ENCODE measurements around the gene CDR2. TPM values are rescaled to one million over a fixed set of nuclear protein-coding genes. Genes with fewer than 3 reads are reported as not detected.
A peak's percentile ranks its signal among the peaks of the same experiment; 100 is the strongest.

Gene CDR2
- 6.8 TPM for total RNA-seq
- long read RNA-seq, transcript CDR2-201 (5 exons, 2,702 nt): major isoform, 13 of 17 reads
- long read RNA-seq, partial matches to known transcripts: 0 of 17 reads
- long read RNA-seq, other reads (novel, unspliced or antisense): 3 of 17 reads

DNA sequence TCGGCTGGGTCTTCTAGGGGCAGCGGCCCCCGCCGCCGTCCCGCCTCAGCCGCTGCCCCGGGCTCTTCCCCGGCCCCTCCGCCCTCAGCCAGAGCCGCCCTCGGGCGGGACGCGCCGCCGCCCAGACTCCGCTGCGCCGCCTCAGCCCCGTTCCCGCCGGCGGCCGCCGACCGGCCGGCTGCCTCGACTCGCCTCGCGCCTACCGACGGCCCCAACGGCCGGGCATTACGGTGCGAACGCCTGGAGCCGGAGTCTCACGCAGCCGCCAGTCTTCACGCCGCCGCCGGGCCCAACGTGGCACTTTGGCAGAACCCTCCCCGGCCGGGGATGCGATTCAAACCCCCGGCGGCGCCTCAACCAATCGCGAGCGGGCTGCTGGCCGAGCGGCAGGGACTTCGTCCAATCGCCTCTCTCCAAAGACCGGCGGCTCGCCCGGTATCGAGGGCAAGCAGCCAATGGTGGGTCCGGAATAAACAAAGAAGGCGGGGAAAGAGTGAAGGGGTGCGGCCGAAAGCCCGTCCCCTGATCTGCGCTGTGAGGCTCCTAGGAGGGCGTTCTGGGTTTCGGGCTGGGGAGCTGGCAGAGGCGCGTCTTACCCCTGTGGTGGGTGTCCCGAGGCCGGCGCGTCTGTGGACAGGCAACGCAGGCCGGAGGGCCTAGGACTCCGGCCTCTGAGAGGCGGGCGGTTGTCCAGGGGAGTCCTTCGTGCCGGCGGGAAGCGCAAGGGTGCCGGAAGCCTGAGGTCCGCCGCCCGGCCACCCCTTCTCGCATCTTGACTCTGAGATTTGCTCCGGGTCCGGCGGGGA, at the start of gene CDR2:
CDR2 (minus strand) TSS at position 309 of the 806 bp plus-strand sequence. CDS start 310 bp downstream, outside the sequence.
- peak; percentile 98 for DNase-seq
- H3K27ac ChIP-seq (replicated peaks): peak within 1 kb of the TSS; percentile 84
- intact Hi-C loops (cut with micrococcal nuclease): no loop called here
- H3K4me1 ChIP-seq: peaks cover 52% of the 10 kb centered on the region
- TF ChIP-seq, protein P1, sequence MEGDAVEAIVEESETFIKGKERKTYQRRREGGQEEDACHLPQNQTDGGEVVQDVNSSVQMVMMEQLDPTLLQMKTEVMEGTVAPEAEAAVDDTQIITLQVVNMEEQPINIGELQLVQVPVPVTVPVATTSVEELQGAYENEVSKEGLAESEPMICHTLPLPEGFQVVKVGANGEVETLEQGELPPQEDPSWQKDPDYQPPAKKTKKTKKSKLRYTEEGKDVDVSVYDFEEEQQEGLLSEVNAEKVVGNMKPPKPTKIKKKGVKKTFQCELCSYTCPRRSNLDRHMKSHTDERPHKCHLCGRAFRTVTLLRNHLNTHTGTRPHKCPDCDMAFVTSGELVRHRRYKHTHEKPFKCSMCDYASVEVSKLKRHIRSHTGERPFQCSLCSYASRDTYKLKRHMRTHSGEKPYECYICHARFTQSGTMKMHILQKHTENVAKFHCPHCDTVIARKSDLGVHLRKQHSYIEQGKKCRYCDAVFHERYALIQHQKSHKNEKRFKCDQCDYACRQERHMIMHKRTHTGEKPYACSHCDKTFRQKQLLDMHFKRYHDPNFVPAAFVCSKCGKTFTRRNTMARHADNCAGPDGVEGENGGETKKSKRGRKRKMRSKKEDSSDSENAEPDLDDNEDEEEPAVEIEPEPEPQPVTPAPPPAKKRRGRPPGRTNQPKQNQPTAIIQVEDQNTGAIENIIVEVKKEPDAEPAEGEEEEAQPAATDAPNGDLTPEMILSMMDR (IDR thresholded peaks at IDR 0.05; ENCODE audit: borderline replicate concordance): no peak
- no peaks in the 10 kb centered on the region for H3K9me3 ChIP-seq (replicated peaks)
- H3K4me3 ChIP-seq: peak within 1 kb of the TSS; percentile 89
- no peaks in the 10 kb centered on the region for H3K36me3 ChIP-seq
- no peaks in the 10 kb centered on the region for H3K27me3 ChIP-seq (ENCODE audit: low read depth)

DNA sequence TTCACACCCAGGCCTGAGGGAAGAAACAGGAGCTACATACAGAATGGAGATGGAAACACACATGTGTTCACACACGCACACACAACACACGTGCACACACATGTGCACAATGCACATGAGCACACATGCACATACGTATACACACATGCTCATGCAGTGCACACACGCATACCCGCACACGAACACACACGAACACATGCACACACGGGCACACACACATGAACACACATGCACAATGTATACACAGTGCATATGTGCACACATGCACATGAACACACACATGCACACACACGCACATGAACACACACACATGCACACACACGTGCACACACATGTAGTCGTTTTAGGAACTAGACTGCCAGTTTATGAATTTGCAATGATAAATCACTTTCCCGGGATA, 49.3 kb upstream of the CDR2 start:
- H3K27ac ChIP-seq (replicated peaks): no peak overlapping the region
- intact Hi-C loops (cut with micrococcal nuclease): no loop called here
- H3K27me3 ChIP-seq (ENCODE audit: low read depth): no peaks in the 10 kb centered on the region
- H3K4me3 ChIP-seq: no peak overlapping the region
- H3K36me3 ChIP-seq: peaks cover 59% of the 10 kb centered on the region
- no peak for DNase-seq
- TF ChIP-seq, protein P1 (IDR thresholded peaks at IDR 0.05; ENCODE audit: borderline replicate concordance): no peak
- H3K9me3 ChIP-seq (replicated peaks): no peaks in the 10 kb centered on the region
- H3K4me1 ChIP-seq: peaks cover 16% of the 10 kb centered on the region

DNA sequence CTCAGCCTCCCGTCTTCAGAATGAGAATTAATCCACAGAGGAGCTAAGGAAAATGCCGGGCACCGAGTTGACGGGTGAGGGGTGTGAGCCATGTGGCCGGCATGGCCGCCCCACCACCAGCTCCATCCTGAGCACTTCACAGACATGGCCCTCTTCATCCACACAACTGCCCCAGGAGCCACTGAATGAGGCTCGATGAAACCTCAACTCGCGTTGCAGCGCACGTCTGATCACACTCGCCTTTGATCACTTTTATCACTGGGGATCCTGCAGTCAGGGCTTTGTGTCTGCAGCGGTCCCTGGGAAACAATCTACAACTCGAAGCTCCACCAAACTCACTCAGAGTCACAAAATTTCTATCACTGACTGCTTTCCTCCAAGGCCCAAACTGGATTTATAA, 46.7 kb upstream of the CDR2 start:
- H3K9me3 ChIP-seq (replicated peaks): no peaks in the 10 kb centered on the region
- TF ChIP-seq, protein P1 (IDR thresholded peaks at IDR 0.05; ENCODE audit: borderline replicate concordance): no peak
- no peak overlapping the region for H3K27ac ChIP-seq (replicated peaks)
- no peaks in the 10 kb centered on the region for H3K27me3 ChIP-seq (ENCODE audit: low read depth)
- DNase-seq: no peak
- H3K36me3 ChIP-seq: peaks cover 43% of the 10 kb centered on the region
- no peak overlapping the region for H3K4me3 ChIP-seq
- H3K4me1 ChIP-seq: peaks cover 16% of the 10 kb centered on the region
- intact Hi-C loops (cut with micrococcal nuclease): no loop called here

DNA sequence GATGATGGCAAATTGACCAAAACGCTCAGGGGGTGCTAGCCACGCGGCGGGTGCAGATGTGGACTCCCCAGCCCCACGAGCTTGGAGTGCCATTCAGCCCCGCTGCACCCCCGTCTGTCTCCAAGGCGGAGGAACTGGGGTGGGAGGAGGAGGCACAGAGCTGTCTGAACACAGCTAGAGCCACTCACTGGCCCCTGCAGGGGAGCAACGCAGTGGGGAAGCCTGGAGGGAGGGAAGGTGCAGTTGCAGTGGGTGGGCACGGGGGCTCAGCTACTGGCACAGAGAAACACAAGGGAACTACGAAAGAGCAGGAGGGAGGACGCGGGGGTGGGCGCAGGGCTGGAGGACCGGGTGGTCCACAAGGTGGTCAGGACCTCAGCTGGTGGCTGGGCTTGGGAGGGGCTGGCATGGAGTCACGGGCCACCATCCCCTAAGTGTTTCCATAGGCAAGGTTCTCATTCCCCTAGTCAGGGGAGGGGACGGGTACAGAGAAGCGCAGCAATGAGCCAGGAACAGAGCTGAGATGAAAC, 46.3 kb upstream of the CDR2 start:
- no peak for DNase-seq
- TF ChIP-seq, protein P1 (IDR thresholded peaks at IDR 0.05; ENCODE audit: borderline replicate concordance): no peak
- Histone ChIP-seq H3K36me3 (peaks cover 45% of the 10 kb centered on the region), H3K27ac (replicated peaks) (no peak overlapping the region), H3K4me3 (no peak overlapping the region), H3K9me3 (replicated peaks) (no peaks in the 10 kb centered on the region), H3K27me3 (ENCODE audit: low read depth) (no peaks in the 10 kb centered on the region), H3K4me1 (peaks cover 16% of the 10 kb centered on the region)
- intact Hi-C loops (cut with micrococcal nuclease): no loop called here

DNA sequence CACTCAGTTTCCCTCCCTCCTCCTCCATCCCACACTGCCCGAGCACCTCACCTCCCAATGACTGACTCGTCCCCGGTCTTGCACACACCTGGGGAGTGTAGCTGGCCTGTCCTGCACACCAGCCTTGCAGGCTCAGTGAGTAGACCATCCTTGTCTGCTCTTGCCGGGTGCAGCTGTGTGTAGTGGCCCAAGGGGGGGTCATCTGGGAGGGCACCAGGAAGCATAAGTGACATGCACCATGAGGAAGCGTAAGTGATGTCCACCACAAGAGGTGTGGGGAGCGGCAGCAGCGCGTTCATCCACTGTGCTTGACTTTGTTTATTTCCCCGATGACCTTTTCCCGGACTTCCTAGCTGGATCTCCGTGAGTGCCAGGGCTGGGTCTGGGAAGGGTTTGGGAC, 45.5 kb upstream of the CDR2 start:
- peaks cover 48% of the 10 kb centered on the region for H3K36me3 ChIP-seq
- no peak overlapping the region for H3K27ac ChIP-seq (replicated peaks)
- H3K27me3 ChIP-seq (ENCODE audit: low read depth): no peaks in the 10 kb centered on the region
- no peak for DNase-seq
- H3K9me3 ChIP-seq (replicated peaks): no peaks in the 10 kb centered on the region
- H3K4me1 ChIP-seq: peaks cover 10% of the 10 kb centered on the region
- intact Hi-C loops (cut with micrococcal nuclease): no loop called here
- H3K4me3 ChIP-seq: no peak overlapping the region
- TF ChIP-seq, protein P1 (IDR thresholded peaks at IDR 0.05; ENCODE audit: borderline replicate concordance): no peak
